ENCODE measurements around the gene FHL3.

The FHL3 gene, protein sequence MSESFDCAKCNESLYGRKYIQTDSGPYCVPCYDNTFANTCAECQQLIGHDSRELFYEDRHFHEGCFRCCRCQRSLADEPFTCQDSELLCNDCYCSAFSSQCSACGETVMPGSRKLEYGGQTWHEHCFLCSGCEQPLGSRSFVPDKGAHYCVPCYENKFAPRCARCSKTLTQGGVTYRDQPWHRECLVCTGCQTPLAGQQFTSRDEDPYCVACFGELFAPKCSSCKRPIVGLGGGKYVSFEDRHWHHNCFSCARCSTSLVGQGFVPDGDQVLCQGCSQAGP

DNA sequence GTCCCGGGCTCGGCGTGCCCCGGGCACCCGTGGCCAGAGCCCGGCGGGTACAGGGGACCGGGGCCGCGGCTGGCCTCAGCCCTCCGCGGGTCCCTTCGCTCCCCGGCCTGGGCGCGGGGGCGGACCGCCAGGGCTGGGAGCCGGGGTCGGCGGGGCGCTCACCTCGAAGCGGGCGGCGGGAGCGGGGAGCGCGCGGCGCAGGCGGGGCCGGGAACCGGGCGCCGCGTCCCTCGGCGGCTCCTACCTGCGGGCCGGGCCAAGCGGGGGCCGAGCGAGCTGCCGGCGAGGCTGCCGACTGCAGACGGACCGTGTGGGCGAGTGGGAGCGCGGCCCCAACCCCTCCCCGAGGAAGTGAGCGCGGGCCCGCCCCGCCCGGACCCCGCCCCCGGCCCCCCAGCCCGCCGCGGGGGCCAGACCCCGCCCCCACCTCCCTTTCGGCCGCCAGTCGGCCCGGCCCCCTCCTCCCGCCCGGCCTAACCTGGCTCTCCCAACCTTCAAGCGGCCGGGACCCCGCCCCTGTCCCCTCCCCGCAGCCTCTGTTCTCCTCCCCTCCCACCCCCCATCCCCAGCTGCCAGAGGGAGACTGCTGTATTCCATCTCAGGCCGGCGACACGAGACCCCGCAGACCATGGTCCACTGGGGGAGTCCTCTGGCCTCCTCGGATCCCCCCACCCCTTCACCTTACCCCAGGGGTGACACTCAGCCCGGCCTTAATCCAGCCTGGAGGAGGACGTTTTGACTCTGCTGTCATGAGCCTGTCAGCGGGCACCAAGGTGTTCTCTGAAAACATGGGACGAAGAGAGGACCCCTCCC lies at the start of gene FHL3:
TSS of gene FHL3 (minus strand) at position 320 of the 813 bp plus-strand sequence. CDS start 6,102 bp downstream, outside the sequence.
- TF ChIP-seq, protein P1, sequence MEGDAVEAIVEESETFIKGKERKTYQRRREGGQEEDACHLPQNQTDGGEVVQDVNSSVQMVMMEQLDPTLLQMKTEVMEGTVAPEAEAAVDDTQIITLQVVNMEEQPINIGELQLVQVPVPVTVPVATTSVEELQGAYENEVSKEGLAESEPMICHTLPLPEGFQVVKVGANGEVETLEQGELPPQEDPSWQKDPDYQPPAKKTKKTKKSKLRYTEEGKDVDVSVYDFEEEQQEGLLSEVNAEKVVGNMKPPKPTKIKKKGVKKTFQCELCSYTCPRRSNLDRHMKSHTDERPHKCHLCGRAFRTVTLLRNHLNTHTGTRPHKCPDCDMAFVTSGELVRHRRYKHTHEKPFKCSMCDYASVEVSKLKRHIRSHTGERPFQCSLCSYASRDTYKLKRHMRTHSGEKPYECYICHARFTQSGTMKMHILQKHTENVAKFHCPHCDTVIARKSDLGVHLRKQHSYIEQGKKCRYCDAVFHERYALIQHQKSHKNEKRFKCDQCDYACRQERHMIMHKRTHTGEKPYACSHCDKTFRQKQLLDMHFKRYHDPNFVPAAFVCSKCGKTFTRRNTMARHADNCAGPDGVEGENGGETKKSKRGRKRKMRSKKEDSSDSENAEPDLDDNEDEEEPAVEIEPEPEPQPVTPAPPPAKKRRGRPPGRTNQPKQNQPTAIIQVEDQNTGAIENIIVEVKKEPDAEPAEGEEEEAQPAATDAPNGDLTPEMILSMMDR (IDR thresholded peaks at IDR 0.05; ENCODE audit: extremely low read depth, missing control alignments), result no peak
- DNase-seq (ENCODE audit: low spot score), result peak; percentile 91

DNA sequence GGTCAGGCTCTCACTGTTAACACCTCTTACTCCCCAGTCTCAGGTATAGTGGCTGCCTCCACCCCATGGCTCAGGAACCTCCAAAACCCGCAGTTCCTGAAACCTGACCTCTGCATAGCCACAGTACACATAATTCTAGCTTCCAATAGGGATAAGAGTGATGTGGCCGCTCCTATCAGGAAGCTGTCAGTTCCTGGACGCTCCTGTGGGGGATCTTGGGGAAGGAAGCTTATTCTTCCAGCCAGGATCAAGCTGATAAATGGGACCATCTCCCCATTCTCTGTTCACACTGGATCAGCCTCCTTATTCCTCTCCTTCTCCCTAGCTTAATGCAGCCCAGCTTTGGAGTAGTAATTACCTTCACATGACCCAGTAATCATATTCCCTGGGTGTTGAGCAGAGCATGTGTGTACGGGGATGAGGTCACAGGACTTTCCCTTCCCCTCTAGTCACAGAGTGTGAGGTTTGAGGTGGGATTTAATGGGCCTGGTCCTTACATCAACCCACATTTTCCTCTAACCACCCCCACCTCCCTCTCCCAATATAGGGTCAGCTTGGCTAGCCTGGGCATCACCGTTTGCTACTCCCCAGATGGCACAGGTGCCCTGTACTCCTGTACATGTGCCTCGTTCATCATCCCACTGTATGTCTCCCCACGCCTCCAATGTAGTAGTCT lies 48.2 kb upstream of the FHL3 start:
- TF ChIP-seq, protein P1 (IDR thresholded peaks at IDR 0.05; ENCODE audit: extremely low read depth, missing control alignments), result no peak
- no peak for DNase-seq (ENCODE audit: low spot score)

DNA sequence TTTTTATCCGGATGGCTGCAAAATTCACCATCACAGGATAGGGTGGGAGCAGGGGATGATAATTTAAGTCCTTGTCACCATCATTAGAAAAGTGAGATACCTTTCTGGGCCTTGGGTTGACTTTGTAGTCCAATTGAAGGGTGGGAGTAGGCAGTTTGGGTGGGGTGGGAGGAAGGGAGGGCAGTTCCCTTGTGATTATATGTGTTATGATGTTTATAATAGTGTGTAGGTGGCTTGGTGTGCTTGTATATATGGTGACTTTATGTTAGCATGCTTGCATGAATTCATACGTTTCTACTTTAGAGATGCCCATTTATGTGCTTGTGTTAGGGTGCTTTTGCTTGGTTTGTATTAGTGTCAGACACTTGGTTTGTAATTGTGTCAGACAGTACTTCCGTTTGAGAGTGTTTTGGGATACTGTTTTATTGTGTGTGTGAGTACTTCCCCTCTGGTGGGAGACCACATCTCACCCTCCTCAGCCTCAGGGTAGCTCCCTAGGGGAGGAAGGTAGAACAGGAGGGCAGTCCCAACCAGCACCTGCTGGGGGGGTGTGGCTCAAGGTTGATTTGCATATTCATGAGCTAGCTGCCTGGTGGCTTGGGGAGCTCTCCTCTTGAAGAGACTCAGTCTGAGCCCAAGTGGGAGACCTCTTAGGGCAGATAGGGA lies 47.6 kb upstream of the FHL3 start:
- TF ChIP-seq, protein P1 (IDR thresholded peaks at IDR 0.05; ENCODE audit: extremely low read depth, missing control alignments), result no peak
- DNase-seq (ENCODE audit: low spot score), result peak; percentile 60

DNA sequence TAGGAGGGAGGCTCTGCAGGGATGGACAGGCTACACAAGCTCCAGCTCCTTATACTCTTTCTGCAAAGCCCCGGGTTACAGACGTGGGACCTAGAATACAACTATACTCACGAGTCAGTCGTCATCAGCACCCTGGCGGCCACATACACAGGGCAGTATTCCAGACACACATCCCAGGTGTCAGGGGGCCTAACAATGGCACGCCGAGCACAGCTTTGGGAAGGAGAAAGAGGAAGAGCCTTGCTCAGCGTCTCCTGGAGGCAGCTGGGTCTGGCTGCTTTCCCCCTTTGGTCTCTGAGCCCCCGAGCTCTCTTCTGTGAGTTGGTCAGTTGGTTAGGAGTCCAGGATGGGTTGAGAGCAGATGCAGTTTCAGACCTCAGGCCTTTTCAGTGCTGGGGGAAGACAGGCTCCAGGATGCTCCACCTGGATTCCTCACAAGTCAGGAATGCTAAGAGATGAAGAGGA lies 45.8 kb upstream of the FHL3 start:
- TF ChIP-seq, protein P1 (IDR thresholded peaks at IDR 0.05; ENCODE audit: extremely low read depth, missing control alignments), result no peak
- no peak for DNase-seq (ENCODE audit: low spot score)

DNA sequence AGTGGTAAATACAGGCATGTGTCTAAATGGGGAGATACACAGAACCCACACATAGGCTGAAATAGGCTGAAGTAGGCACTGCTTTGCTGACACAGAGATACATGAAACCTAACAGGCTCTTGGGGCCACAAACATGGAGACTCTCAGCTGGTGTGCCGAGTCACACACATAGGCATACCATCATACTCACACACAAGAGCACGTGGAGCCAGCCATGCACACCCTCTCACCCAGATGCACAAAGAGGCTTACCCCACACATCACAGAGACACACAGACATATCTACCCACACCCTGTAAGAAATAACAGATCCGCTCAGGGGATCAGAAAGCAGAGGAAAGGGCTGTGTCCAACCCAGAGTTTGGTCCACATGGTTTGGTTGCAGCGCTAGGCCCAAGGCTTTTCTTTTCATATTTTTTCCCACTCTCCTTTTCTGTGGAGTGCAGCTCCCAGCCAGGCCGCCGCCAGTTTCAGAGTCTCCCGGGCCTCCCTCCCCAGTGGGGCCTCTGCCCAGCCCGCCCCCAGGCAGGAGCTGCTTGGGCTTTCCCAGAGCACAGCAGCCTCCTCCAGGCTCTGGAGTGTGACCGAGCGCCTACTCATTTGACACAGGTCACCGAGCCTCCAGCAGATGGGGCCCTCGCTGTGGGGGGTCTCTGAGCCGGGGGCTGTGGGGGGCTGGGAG lies 45.2 kb upstream of the FHL3 start:
- TF ChIP-seq, protein P1 (IDR thresholded peaks at IDR 0.05; ENCODE audit: extremely low read depth, missing control alignments), result no peak
- DNase-seq (ENCODE audit: low spot score), result no peak

DNA sequence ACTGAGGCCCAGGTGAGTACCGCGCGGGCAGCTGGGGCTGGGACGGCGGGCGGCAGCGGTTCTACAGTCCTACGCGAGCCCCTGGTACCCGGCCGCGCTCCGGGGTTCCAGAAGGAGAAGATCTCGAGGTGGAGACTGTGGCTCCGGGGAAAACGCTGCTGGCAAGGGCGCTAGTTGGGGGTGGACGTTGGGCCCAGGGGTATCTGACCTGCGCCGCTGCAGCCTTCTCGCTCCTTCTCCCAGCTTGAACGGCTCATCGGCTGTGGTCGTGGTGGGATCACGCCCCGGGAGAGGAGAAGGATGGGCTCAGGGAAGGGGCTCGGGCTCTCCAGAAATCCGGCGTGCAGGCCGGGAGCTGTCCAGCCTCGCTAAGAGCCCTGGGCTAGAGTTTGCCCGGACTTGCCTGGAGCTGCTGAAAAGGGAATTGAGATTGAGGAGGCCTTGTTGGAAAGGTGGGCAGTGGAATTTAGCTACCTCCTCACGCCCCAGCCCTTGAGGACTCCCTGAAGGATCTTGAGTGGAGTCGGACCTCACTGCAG lies 42.4 kb upstream of the FHL3 start:
- TF ChIP-seq, protein P1 (IDR thresholded peaks at IDR 0.05; ENCODE audit: extremely low read depth, missing control alignments), result no peak
- DNase-seq (ENCODE audit: low spot score), result no peak

Measured in GM20000 (cell line).